Right hindlimb (tissue), 1 donor: ENCODE measurements around the gene EHBP1.
"Not testable (repeated sequence)": the region's sequence is repeated elsewhere in the genome, so short reads cannot be mapped to it uniquely, and the experiment has no call there.

Experiments used
- DNase-seq: peaks from one replicate; pipeline ENCODE4 v3.0.0-alpha.2; 2018

Gene EHBP1

GRCh38 chr2:62968668-62969067, 263.2 kb downstream of the EHBP1 start:
- DNase-seq, result no peak

- DNase-seq, result no peak
These were observed 266.4 kb downstream of the EHBP1 start for GRCh38 chr2:62971936-62972335.

GRCh38 chr2:62972601-62973000, 267.1 kb downstream of the EHBP1 start:
- no peak for DNase-seq

- DNase-seq, result no peak
These were observed 269.5 kb downstream of the EHBP1 start for GRCh38 chr2:62974999-62975398.

- DNase-seq, result no peak
These were observed 286.1 kb downstream of the EHBP1 start for GRCh38 chr2:62991605-62992004.

GRCh38 chr2:62992561-62992960, 287.0 kb downstream of the EHBP1 start:
- DNase-seq, result no peak

- no peak for DNase-seq
These were observed 288.7 kb downstream of the EHBP1 start for GRCh38 chr2:62994206-62994605.

GRCh38 chr2:62996534-62997186, 291.1 kb downstream of the EHBP1 start:
- DNase-seq, result no peak

GRCh38 chr2:62998949-62999348, 293.4 kb downstream of the EHBP1 start:
- no peak for DNase-seq

GRCh38 chr2:62999905-63000304, 294.4 kb downstream of the EHBP1 start:
- DNase-seq, result no peak

- no peak for DNase-seq
These were observed 295.3 kb downstream of the EHBP1 start for GRCh38 chr2:63000801-63001200.

- DNase-seq, result no peak
These were observed 296.1 kb downstream of the EHBP1 start for GRCh38 chr2:63001576-63001975.

- no peak for DNase-seq
These were observed 297.8 kb downstream of the EHBP1 start for GRCh38 chr2:63003351-63003750.

- DNase-seq, result no peak
These were observed 302.4 kb downstream of the EHBP1 start for GRCh38 chr2:63007813-63008458.

- DNase-seq, result no peak
These were observed 303.3 kb downstream of the EHBP1 start for GRCh38 chr2:63008838-63009237.

- no peak for DNase-seq
These were observed 304.0 kb downstream of the EHBP1 start for GRCh38 chr2:63009490-63009889.

GRCh38 chr2:63012541-63012940, 307.0 kb downstream of the EHBP1 start:
- DNase-seq, result no peak

GRCh38 chr2:63013438-63013837, 307.9 kb downstream of the EHBP1 start:
- DNase-seq, result no peak

GRCh38 chr2:63015389-63015788, 309.9 kb downstream of the EHBP1 start:
- DNase-seq, result no peak

- no peak for DNase-seq
These were observed 312.9 kb downstream of the EHBP1 start for GRCh38 chr2:63018439-63018838.

- DNase-seq, result not testable (repeated sequence)
These were observed 314.2 kb downstream of the EHBP1 start for GRCh38 chr2:63019686-63020085.

- no peak for DNase-seq
These were observed 317.9 kb downstream of the EHBP1 start for GRCh38 chr2:63023444-63023843.

GRCh38 chr2:63027220-63027619, 321.7 kb downstream of the EHBP1 start:
- DNase-seq, result no peak

GRCh38 chr2:63029058-63029457, 323.5 kb downstream of the EHBP1 start:
- DNase-seq, result no peak

- no peak for DNase-seq
These were observed 329.0 kb downstream of the EHBP1 start for GRCh38 chr2:63034526-63034925.
